GM12873 (cell line): ENCODE data around the gene SPINT2.

ENCODE experiments used
- CTCF ChIP-seq: IDR thresholded peaks from 2 replicates; pipeline ENCODE4 v1.5.1; 2012; ENCODE audit warnings: low read depth, mild to moderate bottlenecking, moderate library complexity, low read length, control low read depth; ENCODE audit not compliant: insufficient read depth; ENCODE audit errors: missing control alignments

Gene SPINT2

GRCh38 chr19:38247126-38247525 is 17.2 kb upstream of the SPINT2 start:
- TF ChIP-seq CTCF, result no peak

GRCh38 chr19:38247734-38248268 is 16.6 kb upstream of the SPINT2 start:
- no peak for TF ChIP-seq CTCF

GRCh38 chr19:38248421-38248820 is 16.0 kb upstream of the SPINT2 start:
- TF ChIP-seq CTCF, result no peak

GRCh38 chr19:38250428-38250820 is 13.9 kb upstream of the SPINT2 start:
- no peak for TF ChIP-seq CTCF

GRCh38 chr19:38250821-38251563 is 13.4 kb upstream of the SPINT2 start:
- no peak for TF ChIP-seq CTCF

GRCh38 chr19:38251564-38252051 is 12.8 kb upstream of the SPINT2 start:
- no peak for TF ChIP-seq CTCF

- TF ChIP-seq CTCF, result no peak
Observed at GRCh38 chr19:38252385-38252784, 12.0 kb upstream of the SPINT2 start.
